Testis (tissue), 2 donors: ENCODE results near the gene UBAP2.
"Not testable (repeated sequence)": the region's sequence is repeated elsewhere in the genome, so short reads cannot be mapped to it uniquely, and the experiment has no call there.

Source experiments
- POLR2A ChIP-seq: fragments of 450-650 bp; IDR thresholded peaks from one replicate; pipeline ENCODE4 v1.6.1; 2017; ENCODE audit warnings: antibody characterized with exemption, mild to moderate bottlenecking, moderate library complexity
- TF ChIP-seq, protein P1 (sequence below), 3 experiments: fragments of 450-650 bp in 2 of 3; fragments of 200-600 bp in 1 of 3; sonication (generic) in 1 of 3; IDR thresholded peaks; one replicate each; pipeline ENCODE4 v1.5.1; 2016 to 2019; ENCODE audit warnings: antibody characterized with exemption in 3 of 3, mild to moderate bottlenecking in 2 of 3, moderate library complexity in 1 of 3

DNA sequence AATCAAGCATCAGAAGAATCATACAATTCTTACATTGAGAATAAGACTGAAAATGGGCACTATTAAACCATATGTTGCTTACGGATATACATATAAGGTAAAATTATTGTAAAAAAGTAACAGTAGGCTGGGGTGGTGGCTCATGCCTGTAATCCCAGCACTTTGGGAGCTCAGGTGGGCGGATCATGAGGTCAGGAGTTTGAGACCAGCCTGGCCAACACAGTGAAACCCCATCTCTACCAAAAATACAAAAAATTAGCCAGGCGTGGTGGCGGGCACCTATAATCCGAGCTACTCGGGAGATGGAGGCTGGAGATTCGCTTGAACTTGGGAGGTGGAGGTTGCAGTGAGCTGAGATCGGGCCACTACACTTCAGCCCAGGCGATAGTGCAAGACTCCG, 6.6 kb downstream of the UBAP2 start:
- TF ChIP-seq, protein P1, sequence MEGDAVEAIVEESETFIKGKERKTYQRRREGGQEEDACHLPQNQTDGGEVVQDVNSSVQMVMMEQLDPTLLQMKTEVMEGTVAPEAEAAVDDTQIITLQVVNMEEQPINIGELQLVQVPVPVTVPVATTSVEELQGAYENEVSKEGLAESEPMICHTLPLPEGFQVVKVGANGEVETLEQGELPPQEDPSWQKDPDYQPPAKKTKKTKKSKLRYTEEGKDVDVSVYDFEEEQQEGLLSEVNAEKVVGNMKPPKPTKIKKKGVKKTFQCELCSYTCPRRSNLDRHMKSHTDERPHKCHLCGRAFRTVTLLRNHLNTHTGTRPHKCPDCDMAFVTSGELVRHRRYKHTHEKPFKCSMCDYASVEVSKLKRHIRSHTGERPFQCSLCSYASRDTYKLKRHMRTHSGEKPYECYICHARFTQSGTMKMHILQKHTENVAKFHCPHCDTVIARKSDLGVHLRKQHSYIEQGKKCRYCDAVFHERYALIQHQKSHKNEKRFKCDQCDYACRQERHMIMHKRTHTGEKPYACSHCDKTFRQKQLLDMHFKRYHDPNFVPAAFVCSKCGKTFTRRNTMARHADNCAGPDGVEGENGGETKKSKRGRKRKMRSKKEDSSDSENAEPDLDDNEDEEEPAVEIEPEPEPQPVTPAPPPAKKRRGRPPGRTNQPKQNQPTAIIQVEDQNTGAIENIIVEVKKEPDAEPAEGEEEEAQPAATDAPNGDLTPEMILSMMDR (IDR thresholded peaks at IDR 0.05) = not testable (repeated sequence)
- TF ChIP-seq POLR2A = not testable (repeated sequence)
